Astrocyte (in vitro differentiated cells and primary cell): ENCODE measurements around the gene NPFF. TPM values are rescaled to one million over a fixed set of nuclear protein-coding genes. Genes with fewer than 3 reads are reported as not detected.
A peak's percentile ranks its signal among the peaks of the same experiment; 100 is the strongest.

ENCODE experiments used
- DNase-seq: peaks from one replicate; pipeline ENCODE4 v3.0.0-alpha.2; 2010; ENCODE audit warnings: low read depth
- FAIRE-seq: peaks from 2 replicates; lab custom pipeline; 2011; peaks lifted over from hg19 to GRCh38; lab: Jason Lieb, UNC
- H2AFZ ChIP-seq: 2 replicates; pipeline ENCODE4 v1.6.0; 2012; ENCODE audit warnings: low read depth, low read length, inconsistent platforms
- H3K27ac ChIP-seq: 2 replicates; pipeline ENCODE4 v1.5.1; 2011; ENCODE audit warnings: low read depth, low read length, inconsistent platforms
- H3K27me3 ChIP-seq: 2 replicates; pipeline ENCODE4 v1.6.0; 2011; ENCODE audit warnings: low read length, inconsistent platforms; ENCODE audit not compliant: insufficient read depth
- H3K36me3 ChIP-seq: 2 replicates; pipeline ENCODE4 v1.5.1; 2011; ENCODE audit warnings: low read length, inconsistent platforms; ENCODE audit not compliant: insufficient read depth
- H3K4me1 ChIP-seq: 2 replicates; pipeline ENCODE4 v1.5.1; 2011; ENCODE audit warnings: low read length, inconsistent platforms; ENCODE audit not compliant: insufficient read depth
- H3K4me2 ChIP-seq: 2 replicates; pipeline ENCODE4 v1.6.0; 2012; ENCODE audit warnings: low read length, inconsistent platforms
- H3K4me3 ChIP-seq: 2 replicates; pipeline ENCODE4 v1.5.1; 2011; ENCODE audit warnings: low read depth, mild to moderate bottlenecking, low read length, inconsistent platforms; ENCODE audit not compliant: insufficient read depth
- H3K79me2 ChIP-seq: 2 replicates; pipeline ENCODE4 v1.6.0; 2012; ENCODE audit warnings: mild to moderate bottlenecking, low read length, inconsistent platforms; ENCODE audit not compliant: insufficient read depth
- H3K9ac ChIP-seq: 2 replicates; pipeline ENCODE4 v1.6.0; 2012; ENCODE audit warnings: mild to moderate bottlenecking, low read length, inconsistent platforms
- H3K9me3 ChIP-seq: 2 replicates; pipeline ENCODE4 v1.5.1; 2012; ENCODE audit warnings: low read depth, mild to moderate bottlenecking, low read length, inconsistent platforms; ENCODE audit not compliant: insufficient read depth
- H4K20me1 ChIP-seq: 2 replicates; pipeline ENCODE4 v1.6.0; 2012; ENCODE audit warnings: low read length, inconsistent platforms; ENCODE audit not compliant: insufficient read depth
- H3K27ac Mint-ChIP-seq: one replicate; pipeline ENCODE4 v1.8.0; 2021; ENCODE audit warnings: mild to moderate bottlenecking, mixed read lengths; ENCODE audit not compliant: unreplicated experiment
- H3K27me3 Mint-ChIP-seq: one replicate; pipeline ENCODE4 v1.8.0; 2021; ENCODE audit warnings: low read depth, mixed read lengths; ENCODE audit not compliant: unreplicated experiment
- H3K36me3 Mint-ChIP-seq: one replicate; pipeline ENCODE4 v1.8.0; 2021; ENCODE audit warnings: low read depth, mixed read lengths; ENCODE audit not compliant: unreplicated experiment
- H3K4me1 Mint-ChIP-seq: one replicate; pipeline ENCODE4 v1.8.0; 2021; ENCODE audit warnings: low read depth, mixed read lengths; ENCODE audit not compliant: unreplicated experiment
- H3K4me3 Mint-ChIP-seq: one replicate; pipeline ENCODE4 v1.8.0; 2021; ENCODE audit warnings: mild to moderate bottlenecking, moderate library complexity, mixed read lengths; ENCODE audit not compliant: unreplicated experiment
- H3K9me3 Mint-ChIP-seq: one replicate; pipeline ENCODE4 v1.8.0; 2021; ENCODE audit warnings: mild to moderate bottlenecking, mixed read lengths; ENCODE audit not compliant: unreplicated experiment
- CTCF ChIP-seq: IDR thresholded peaks from 2 replicates; pipeline ENCODE4 v1.5.1; 2011; ENCODE audit warnings: low read depth, mild to moderate bottlenecking, inconsistent platforms, low read length, moderate library complexity; ENCODE audit not compliant: insufficient read depth
- EZH2 ChIP-seq: IDR thresholded peaks from 2 replicates; pipeline ENCODE4 v1.6.1; 2012; ENCODE audit warnings: mild to moderate bottlenecking, low read length, inconsistent platforms; ENCODE audit not compliant: insufficient read depth
- total RNA-seq: library from RNA; stranded (reverse); gene quantifications from 2 replicates; pipeline ENCODE4 v1.2.1, GENCODE V29; 2021

NPFF gene
- total RNA-seq, 1 donor from 2014 or later: not detected

- Histone ChIP-seq H3K79me2 (peaks cover 46% of the 10 kb centered on the region), H3K4me1 (peaks cover 33% of the 10 kb centered on the region), H3K27ac (no peak overlapping the region), H4K20me1 (peaks cover 16% of the 10 kb centered on the region), H3K9me3 (no peaks in the 10 kb centered on the region), H3K27me3 (no peaks in the 10 kb centered on the region), H3K36me3 (no peaks in the 10 kb centered on the region), H3K4me3 (no peak overlapping the region), H3K9ac (no peak overlapping the region), H3K4me2 (no peak overlapping the region), H2AFZ (no peak overlapping the region)
- Mint-ChIP-seq H3K36me3 (peaks cover 2% of the 10 kb centered on the region), H3K4me1 (peaks cover 27% of the 10 kb centered on the region), H3K27me3 (no peaks in the 10 kb centered on the region), H3K27ac (no peak overlapping the region), H3K4me3 (no peak overlapping the region), H3K9me3 (no peaks in the 10 kb centered on the region)
- FAIRE-seq: no peak
- no peak for DNase-seq
- TF ChIP-seq CTCF: no peak
- TF ChIP-seq EZH2: no peak
These were observed 9.8 kb downstream of the NPFF start for GRCh38 chr12:53497461-53497860.

- H3K36me3 Mint-ChIP-seq: peaks cover 2% of the 10 kb centered on the region
- Histone ChIP-seq H3K9me3 (no peaks in the 10 kb centered on the region), H2AFZ (no peak overlapping the region), H3K27ac (no peak overlapping the region), H3K27me3 (no peaks in the 10 kb centered on the region), H3K4me1 (peaks cover 32% of the 10 kb centered on the region), H4K20me1 (peaks cover 16% of the 10 kb centered on the region), H3K79me2 (peaks cover 43% of the 10 kb centered on the region), H3K36me3 (no peaks in the 10 kb centered on the region), H3K4me3 (no peak overlapping the region), H3K4me2 (no peak overlapping the region), H3K9ac (no peak overlapping the region)
- no peaks in the 10 kb centered on the region for H3K9me3 Mint-ChIP-seq
- H3K4me3 Mint-ChIP-seq: peak overlapping the region; percentile 74
- TF ChIP-seq CTCF: no peak
- TF ChIP-seq EZH2: no peak
- H3K4me1 Mint-ChIP-seq: peaks cover 25% of the 10 kb centered on the region
- FAIRE-seq (no peak), DNase-seq (no peak)
- H3K27me3 Mint-ChIP-seq: no peaks in the 10 kb centered on the region
- peak overlapping the region; percentile 9 for H3K27ac Mint-ChIP-seq
These were observed 10.6 kb downstream of the NPFF start for GRCh38 chr12:53496752-53497032.

GRCh38 chr12:53495903-53496751 is 11.2 kb downstream of the NPFF start:
- TF ChIP-seq EZH2 (no peak), CTCF (no peak)
- no peaks in the 10 kb centered on the region for H3K27me3 Mint-ChIP-seq
- H3K27me3 ChIP-seq: no peaks in the 10 kb centered on the region
- no peak for DNase-seq
- no peaks in the 10 kb centered on the region for H3K9me3 Mint-ChIP-seq
- H3K27ac Mint-ChIP-seq: peak overlapping the region; percentile 62
- H3K36me3 ChIP-seq: no peaks in the 10 kb centered on the region
- H3K27ac ChIP-seq: no peak overlapping the region
- peaks cover 42% of the 10 kb centered on the region for H3K79me2 ChIP-seq
- no peak for FAIRE-seq
- peaks cover 2% of the 10 kb centered on the region for H3K36me3 Mint-ChIP-seq
- H3K4me3 ChIP-seq: no peak overlapping the region
- H3K4me1 ChIP-seq: peaks cover 28% of the 10 kb centered on the region
- no peaks in the 10 kb centered on the region for H3K9me3 ChIP-seq
- peak overlapping the region; percentile 74 for H3K4me3 Mint-ChIP-seq
- peaks cover 16% of the 10 kb centered on the region for H4K20me1 ChIP-seq
- no peak overlapping the region for H3K4me2 ChIP-seq
- H3K9ac ChIP-seq: no peak overlapping the region
- peaks cover 25% of the 10 kb centered on the region for H3K4me1 Mint-ChIP-seq
- H2AFZ ChIP-seq: no peak overlapping the region
